Panc1 (cell line): ENCODE data around the gene SLC25A10. TPM values are rescaled to one million over a fixed set of nuclear protein-coding genes. Genes with fewer than 3 reads are reported as not detected.

Experiments
- ATAC-seq: fragments of 200-7000 bp; cut with Tn5 transposase; 2 replicates; pipeline ENCODE4 v1.9.1; 2020; ENCODE audit warnings: mild to moderate bottlenecking, moderate library complexity
- BruUV-seq: library from RNA; stranded (reverse); fragments of 400-500 nt; replicated peaks from 2 replicates; lab custom pipeline; 2021; lab: Mats Ljungman, UMichigan
- CTCF ChIA-PET: fragments of 300-600 bp; sonication (Branson Sonifier 250); formaldehyde crosslinking; loops from one replicate; lab custom pipeline; 2022; ENCODE audit warnings: antibody characterized with exemption; lab: Charles Lee
- POLR2A ChIA-PET: fragments of 300-600 bp; sonication (Branson Sonifier 250); formaldehyde crosslinking; loops from one replicate; lab custom pipeline; 2022; ENCODE audit warnings: antibody characterized with exemption; lab: Charles Lee
- DNase-seq: peaks from one replicate; pipeline ENCODE4 v3.0.0-alpha.2; 2010; ENCODE audit warnings: low read depth, low spot score
- H3K27ac ChIP-seq: 2 replicates; pipeline ENCODE4 v1.5.1; 2011; ENCODE audit warnings: mild to moderate bottlenecking, low read length, inconsistent platforms
- H3K27me3 ChIP-seq: fragments of 200-500 bp; sonication (Bioruptor generic); 2 replicates; pipeline ENCODE4 v1.6.0; 2014; ENCODE audit warnings: low read length, inconsistent platforms; ENCODE audit not compliant: control insufficient read depth, insufficient read depth
- H3K36me3 ChIP-seq: fragments of 200-500 bp; sonication (Bioruptor generic); 2 replicates; pipeline ENCODE4 v1.5.1; 2014; ENCODE audit warnings: inconsistent platforms, mild to moderate bottlenecking, low read length, moderate library complexity; ENCODE audit not compliant: control insufficient read depth, insufficient read depth
- H3K4me1 ChIP-seq: 2 replicates; pipeline ENCODE4 v1.5.1; 2011; ENCODE audit warnings: inconsistent platforms, mild to moderate bottlenecking, low read length, moderate library complexity; ENCODE audit not compliant: control insufficient read depth, insufficient read depth
- H3K4me3 ChIP-seq, 2 experiments: 2 replicates each; pipeline ENCODE4 v1.5.1; 2011 to 2012; ENCODE audit warnings: low read depth in 2 of 2, low read length in 2 of 2, mild to moderate bottlenecking in 2 of 2, inconsistent platforms in 1 of 2, moderate library complexity in 1 of 2
- H3K9me3 ChIP-seq: fragments of 200-500 bp; sonication (Bioruptor generic); 2 replicates; pipeline ENCODE4 v1.5.1; 2014; ENCODE audit warnings: low read depth, mild to moderate bottlenecking, inconsistent platforms, low read length, moderate library complexity; ENCODE audit not compliant: control insufficient read depth, insufficient read depth
- POLR2AphosphoS5 ChIP-seq: IDR thresholded peaks from 2 replicates; pipeline ENCODE4 v1.6.1; 2012; ENCODE audit warnings: mild to moderate bottlenecking, low read depth, low read length, moderate library complexity
- REST ChIP-seq, 2 experiments: IDR thresholded peaks; 2 replicates each; pipeline ENCODE4 v1.6.1; 2011 to 2012; ENCODE audit warnings: low read depth in 2 of 2, control low read depth in 1 of 2, low read length in 1 of 2, mild to moderate bottlenecking in 1 of 2, moderate library complexity in 1 of 2; ENCODE audit not compliant: insufficient read depth in 1 of 2
- SIN3A ChIP-seq: IDR thresholded peaks from 2 replicates; pipeline ENCODE4 v1.6.1; 2012; ENCODE audit warnings: low read depth, mild to moderate bottlenecking, low read length, moderate library complexity, borderline replicate concordance; ENCODE audit not compliant: insufficient read depth
- TCF7L2 ChIP-seq: IDR thresholded peaks from 2 replicates; pipeline ENCODE4 v1.6.1; 2011; ENCODE audit warnings: mild to moderate bottlenecking, low read depth, low read length, inconsistent platforms
- in situ Hi-C: cut with HindIII; loops from 2 replicates; pipeline ENCODE4 v1.10.0; 2016; ENCODE audit warnings: low sequenced_read_pairs, low pct_unique_long_range_greater_than_20kb
- intact Hi-C: fragments of 100-400 bp; cut with micrococcal nuclease; formaldehyde crosslinking; loops from one replicate; pipeline ENCODE4 v1.10.0; 2022; ENCODE audit not compliant: unreplicated experiment
- total RNA-seq: library from RNA; stranded (reverse); gene quantifications from one replicate; pipeline ENCODE4 v1.2.1, GENCODE V29; 2021; ENCODE audit not compliant: unreplicated experiment
- TF ChIP-seq, protein P1 (sequence below): fragments of 450-650 bp; IDR thresholded peaks from 2 replicates; pipeline ENCODE4 v1.5.1; 2017; ENCODE audit warnings: mild to moderate bottlenecking

The SLC25A10 gene
- total RNA-seq, 1 experiment from 2014 or later: 81.2 TPM

- Histone ChIP-seq H3K27ac (no peak overlapping the region), H3K9me3 (no peaks in the 10 kb centered on the region), H3K27me3 (no peaks in the 10 kb centered on the region), H3K4me3 (no peak overlapping the region), H3K4me1 (peaks cover 13% of the 10 kb centered on the region), H3K36me3 (no peaks in the 10 kb centered on the region)
- ChIA-PET POLR2A (interaction anchor here (0.6 kb wide), 1 partner anchor 11 kb away, joined by 8 read pairs; no protein-coding TSS in a partner anchor), CTCF (no interaction called here)
- in situ Hi-C loops (no loop called here), intact Hi-C loops (no loop called here)
- DNase-seq (no peak), ATAC-seq (no peak)
- no TSS peak for BruUV-seq
- TF ChIP-seq SIN3A: no peak
- no peak for TF ChIP-seq TCF7L2
- no peak for TF ChIP-seq POLR2AphosphoS5
- TF ChIP-seq, protein P1, sequence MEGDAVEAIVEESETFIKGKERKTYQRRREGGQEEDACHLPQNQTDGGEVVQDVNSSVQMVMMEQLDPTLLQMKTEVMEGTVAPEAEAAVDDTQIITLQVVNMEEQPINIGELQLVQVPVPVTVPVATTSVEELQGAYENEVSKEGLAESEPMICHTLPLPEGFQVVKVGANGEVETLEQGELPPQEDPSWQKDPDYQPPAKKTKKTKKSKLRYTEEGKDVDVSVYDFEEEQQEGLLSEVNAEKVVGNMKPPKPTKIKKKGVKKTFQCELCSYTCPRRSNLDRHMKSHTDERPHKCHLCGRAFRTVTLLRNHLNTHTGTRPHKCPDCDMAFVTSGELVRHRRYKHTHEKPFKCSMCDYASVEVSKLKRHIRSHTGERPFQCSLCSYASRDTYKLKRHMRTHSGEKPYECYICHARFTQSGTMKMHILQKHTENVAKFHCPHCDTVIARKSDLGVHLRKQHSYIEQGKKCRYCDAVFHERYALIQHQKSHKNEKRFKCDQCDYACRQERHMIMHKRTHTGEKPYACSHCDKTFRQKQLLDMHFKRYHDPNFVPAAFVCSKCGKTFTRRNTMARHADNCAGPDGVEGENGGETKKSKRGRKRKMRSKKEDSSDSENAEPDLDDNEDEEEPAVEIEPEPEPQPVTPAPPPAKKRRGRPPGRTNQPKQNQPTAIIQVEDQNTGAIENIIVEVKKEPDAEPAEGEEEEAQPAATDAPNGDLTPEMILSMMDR: no peak
- no peak for TF ChIP-seq REST (IDR thresholded peaks at IDR 0.05; ENCODE audit: insufficient read depth in 1 of 2, low read depth in 2 of 2, low read length in 1 of 2)
Observed at GRCh38 chr17:81719410-81720266, 7.6 kb downstream of the SLC25A10 start.

GRCh38 chr17:81720267-81721071 is 8.4 kb downstream of the SLC25A10 start:
- TF ChIP-seq SIN3A (no peak), REST (IDR thresholded peaks at IDR 0.05; ENCODE audit: insufficient read depth in 1 of 2, low read depth in 2 of 2, low read length in 1 of 2) (no peak), POLR2AphosphoS5 (no peak), TCF7L2 (no peak)
- TF ChIP-seq, protein P1: no peak
- CTCF ChIA-PET: no interaction called here

More at GRCh38 chr17:81720267-81721071, 8.4 kb downstream of the SLC25A10 start:
- H3K36me3 ChIP-seq: no peaks in the 10 kb centered on the region
- H3K27me3 ChIP-seq: no peaks in the 10 kb centered on the region
- no peak overlapping the region for H3K4me3 ChIP-seq
- H3K4me1 ChIP-seq: peaks cover 13% of the 10 kb centered on the region
- in situ Hi-C loops: no loop called here
- DNase-seq (no peak), ATAC-seq (no peak)
- BruUV-seq: no TSS peak
- POLR2A ChIA-PET: interaction anchor here (0.6 kb wide), 2 partner anchors 10 to 135 kb away, joined by 8 read pairs; no protein-coding TSS in a partner anchor
- no peak overlapping the region for H3K27ac ChIP-seq
- H3K9me3 ChIP-seq: no peaks in the 10 kb centered on the region
- intact Hi-C loops: no loop called here
